Measurements from ENCODE around the gene MVK. TPM values are rescaled to one million over a fixed set of nuclear protein-coding genes. Genes with fewer than 3 reads are reported as not detected.

Gene MVK
- total RNA-seq (2012; rRNA removed), result 6.6 and 6.9 TPM in 2 replicates
- 11.5 and 12.2 TPM in 2 replicates for polyA plus RNA-seq (2012; rRNA removed)
- 9.8 and 11.6 TPM in 2 replicates for polyA plus RNA-seq (2012; cell fraction: cytosol; rRNA removed)
- polyA plus RNA-seq (2012; cell fraction: nucleus; rRNA removed; ENCODE audit: low replicate concordance), result 12.4 and 22.5 TPM in 2 replicates
- Bru-seq, nascent RNA, result percentile 46 among the genes with signal in this experiment
- percentile 42 among the genes with signal in this experiment for BruChase-seq, experiment 1, labeled RNA remaining after a 6-hour chase
- BruChase-seq, experiment 2, labeled RNA remaining after a 2-hour chase, result percentile 47 among the genes with signal in this experiment
- long read RNA-seq, transcript MVK-201 (11 exons, 1,956 nt), result major isoform, 12 of 21 reads
- long read RNA-seq, partial matches to known transcripts, result 3 of 21 reads
- long read RNA-seq, other reads (novel, unspliced or antisense), result 4 of 21 reads

- H3K9me1 ChIP-seq (ENCODE audit: insufficient read depth, low read length), result peaks cover 5% of the 10 kb centered on the region
- no peak within 1 kb of the TSS for H2BK20ac ChIP-seq (ENCODE audit: low read depth, low read length)
- WGBS, 2 experiments (ENCODE audit: extremely low coverage in 2 of 2, insufficient read length in 1 of 2), result 3% methylated on average over 33 of the region's 74 CpGs; no CpG with 5 or more reads in 1 of the 2 experiments
- POLR2A ChIA-PET (ENCODE audit: unreplicated experiment), result no interaction called here
- peak within 1 kb of the TSS; percentile 17 for H4K91ac ChIP-seq (ENCODE audit: insufficient read depth, low read depth, low read length)
- CTCF ChIA-PET, result interaction anchor here (1.0 to 1.3 kb wide), 4 partner anchors 14 to 54 kb away, joined by 3 to 5 read pairs (median 4); no protein-coding TSS in a partner anchor
- no peaks in the 10 kb centered on the region for H3K9me3 ChIP-seq (ENCODE audit: control insufficient read depth, insufficient read depth, low read length)
- peak within 1 kb of the TSS; percentile 97 for H2AK9ac ChIP-seq (replicated peaks; ENCODE audit: low read depth, low read length, poor library complexity)
- peak within 1 kb of the TSS; percentile 44 for H3K27ac ChIP-seq (ENCODE audit: insufficient read depth, low read length)
- H3K4me1 ChIP-seq (ENCODE audit: control insufficient read depth, insufficient read depth, low read length), result peaks cover 2% of the 10 kb centered on the region; the same call in 1 of the 2 replicates
- peak within 1 kb of the TSS; percentile 58 to 85 for H4K8ac ChIP-seq (ENCODE audit: low read depth in 2 of 2, low read length in 2 of 2)
- peak within 1 kb of the TSS; percentile 77 for H3K14ac ChIP-seq (replicated peaks; ENCODE audit: low read depth, low read length)
- in situ Hi-C loops (cut with MboI; ENCODE audit: low sequenced_read_pairs), result no loop called here
- H3K4me3 ChIP-seq (ENCODE audit: insufficient read depth, low read depth, low read length), result peak within 1 kb of the TSS; percentile 73
- H2BK120ac ChIP-seq (ENCODE audit: low read depth, low read length), result peak within 1 kb of the TSS; percentile 53; the same call in 1 of the 2 replicates
- peak within 1 kb of the TSS; percentile 32 for H4K5ac ChIP-seq (ENCODE audit: low read depth, low read length)
- intact Hi-C loops (cut with micrococcal nuclease), result loop anchor here (1.0 kb wide), 2 partner anchors 55 to 145 kb away; no protein-coding TSS in a partner anchor
- H3K23ac ChIP-seq (ENCODE audit: low read depth, low read length), result peak within 1 kb of the TSS; percentile 83
- H3K36me3 ChIP-seq (ENCODE audit: control insufficient read depth, insufficient read depth, low read length), result peaks cover 10% of the 10 kb centered on the region
- H2BK15ac ChIP-seq (ENCODE audit: low read depth, low read length), result peak within 1 kb of the TSS; percentile 3; the same call in 1 of the 3 replicates
- DNase-seq (peak; percentile 99), ATAC-seq (ENCODE audit: low read depth) (peak; percentile 98)
- TF ChIP-seq SMC3 (IDR thresholded peaks at IDR 0.05; ENCODE audit: low read depth, low read length), result no peak
- peak; percentile 76 for TF ChIP-seq CEBPB (IDR thresholded peaks at IDR 0.05; ENCODE audit: low read depth, low read length)
- TF ChIP-seq BHLHE40 (IDR thresholded peaks at IDR 0.05; ENCODE audit: low read depth, low read length), result peak; percentile 72; the same call in 1 of the 2 replicates
- no peak for TF ChIP-seq RAD21 (IDR thresholded peaks at IDR 0.05; ENCODE audit: low read length)
- peak; percentile 87 for TF ChIP-seq MXI1 (IDR thresholded peaks at IDR 0.05; ENCODE audit: borderline replicate concordance, low read depth, low read length)
- TF ChIP-seq RFX5 (IDR thresholded peaks at IDR 0.05; ENCODE audit: low read depth, low read length), result 0 out of 2 replicates have a peak, but pooled peaks have one; percentile 36
- peak; percentile 92 for TF ChIP-seq USF2 (IDR thresholded peaks at IDR 0.05; ENCODE audit: low read depth, low read length)
- peak; percentile 47 for TF ChIP-seq MAZ (IDR thresholded peaks at IDR 0.05; ENCODE audit: borderline replicate concordance, low read depth, low read length)
- peak; percentile 49; the same call in 1 of the 2 replicates for TF ChIP-seq POLR2A (IDR thresholded peaks at IDR 0.05; ENCODE audit: low read depth, low read length)
- H3K4me2 ChIP-seq (ENCODE audit: low read depth, low read length), result peak within 1 kb of the TSS; percentile 87
- H3K4ac ChIP-seq (ENCODE audit: low read depth, low read length), result peak within 1 kb of the TSS; percentile 68
- peak within 1 kb of the TSS; percentile 90; the same call in 1 of the 2 replicates for H2AK5ac ChIP-seq (ENCODE audit: low read depth, low read length)
- no peak within 1 kb of the TSS for H3K56ac ChIP-seq (ENCODE audit: extremely low read depth, insufficient read depth, low read length)
- dilution Hi-C loops (cut with HindIII; ENCODE audit: low sequenced_read_pairs, unreplicated experiment), result no loop called here
- BruUV-seq (replicated peaks), result no TSS peak
- peak within 1 kb of the TSS; percentile 96 for H2AFZ ChIP-seq (replicated peaks; ENCODE audit: low read length, poor library complexity)
- H3K27me3 ChIP-seq (ENCODE audit: control insufficient read depth, insufficient read depth, low read length), result no peaks in the 10 kb centered on the region
- no peak within 1 kb of the TSS for H3K18ac ChIP-seq (ENCODE audit: low read depth, low read length)
- peaks cover 3 to 16% of the 10 kb centered on the region in 2 experiments; a peak in 3 of 4 replicates for H3K79me1 ChIP-seq (ENCODE audit: low read depth in 1 of 2, low read length in 2 of 2)
- no peaks in the 10 kb centered on the region for H4K20me1 ChIP-seq (ENCODE audit: insufficient read depth, low read length)
- peak within 1 kb of the TSS; percentile 68 for H3K9ac ChIP-seq (ENCODE audit: low read depth, low read length)
- H2BK5ac ChIP-seq (ENCODE audit: low read depth, low read length, poor library complexity, severe bottlenecking), result peak within 1 kb of the TSS; percentile 55
Observed at GRCh38 chr12:109573029-109573913, at the start of gene MVK, which contains the start of gene MMAB. MVK (plus strand) TSS chr12:109573794; CDS start chr12:109574823, 1,029 bp downstream. MMAB (minus strand) TSS chr12:109573504; CDS start chr12:109573480, 24 bp downstream.
